Endothelial cell of umbilical vein (primary cell): Measurements from ENCODE around the gene OSBPL5. TPM values are rescaled to one million over a fixed set of nuclear protein-coding genes. Genes with fewer than 3 reads are reported as not detected.

Experiments
- BruUV-seq: library from RNA; stranded (reverse); fragments of 400-500 nt; replicated peaks from 2 replicates; lab custom pipeline; 2021; lab: Mats Ljungman, UMichigan
- CTCF ChIA-PET: fragments of 300-600, 350-600 bp; sonication (Branson Sonifier 250); formaldehyde crosslinking; loops from one replicate; lab custom pipeline; 2021; ENCODE audit warnings: antibody characterized with exemption, inconsistent platforms; lab: Charles Lee
- POLR2A ChIA-PET: fragments of 300-600, 350-600 bp; sonication (Branson Sonifier 250); formaldehyde crosslinking; loops from one replicate; lab custom pipeline; 2021; ENCODE audit warnings: antibody characterized with exemption, inconsistent platforms; lab: Charles Lee
- DNase-seq: peaks from one replicate; pipeline ENCODE4 v3.0.0-alpha.2; 2011; ENCODE audit warnings: low read depth, low spot score
- FAIRE-seq: peaks from 2 replicates; lab custom pipeline; 2011; peaks lifted over from hg19 to GRCh38; lab: Jason Lieb, UNC
- H2AFZ ChIP-seq: 2 replicates; pipeline ENCODE4 v1.6.0; 2012; ENCODE audit warnings: low read depth, low read length, control low read depth, inconsistent platforms
- H3K27ac ChIP-seq: 2 replicates; pipeline ENCODE4 v1.5.1; 2011; ENCODE audit warnings: low read depth, mild to moderate bottlenecking, control low read depth, low read length, moderate library complexity; ENCODE audit not compliant: insufficient read depth
- H3K27me3 ChIP-seq, 2 experiments: 2 replicates each; pipeline versions ENCODE4 v1.6.0 to v1.6.1; 2011; ENCODE audit warnings: low read length in 2 of 2, mixed read lengths in 1 of 2; ENCODE audit not compliant: control insufficient read depth in 2 of 2, insufficient read depth in 2 of 2
- H3K36me3 ChIP-seq, 2 experiments: 2 replicates in 1 of 2; 3 replicates in 1 of 2; pipeline ENCODE4 v1.5.1; 2011; ENCODE audit warnings: low read length in 2 of 2, mild to moderate bottlenecking in 1 of 2, moderate library complexity in 1 of 2; ENCODE audit not compliant: control insufficient read depth in 2 of 2, insufficient read depth in 2 of 2; ENCODE audit errors: extremely low read depth in 1 of 2
- H3K4me1 ChIP-seq: 3 replicates; pipeline ENCODE4 v1.5.1; 2011; ENCODE audit warnings: mild to moderate bottlenecking, low read length; ENCODE audit not compliant: control insufficient read depth, insufficient read depth; ENCODE audit errors: extremely low read depth
- H3K4me2 ChIP-seq: 2 replicates; pipeline ENCODE4 v1.6.1; 2011; ENCODE audit warnings: low read length, control low read depth, mixed read lengths; ENCODE audit not compliant: insufficient read depth
- H3K4me3 ChIP-seq, 3 experiments: fragments of 200-600 bp in 1 of 3; sonication (generic), shearing (Covaris generic) in 1 of 3; replicated peaks in 1 of 3; 2 replicates each; pipeline ENCODE4 v1.5.1; 2011 to 2016; ENCODE audit warnings: control low read depth in 3 of 3, low read length in 3 of 3, mild to moderate bottlenecking in 2 of 3, inconsistent platforms in 1 of 3, low read depth in 1 of 3, moderate library complexity in 1 of 3; ENCODE audit not compliant: insufficient read depth in 1 of 3
- H3K79me2 ChIP-seq: 2 replicates; pipeline ENCODE4 v1.6.0; 2012; ENCODE audit warnings: low read length, inconsistent platforms; ENCODE audit not compliant: control insufficient read depth, insufficient read depth
- H3K9ac ChIP-seq: replicated peaks from 2 replicates; pipeline ENCODE3; 2011; ENCODE audit warnings: low read length, control low read depth; ENCODE audit not compliant: insufficient read depth; ENCODE audit errors: extremely low read depth
- H3K9me1 ChIP-seq: replicated peaks from 3 replicates; pipeline ENCODE4 v1.6.0; 2011; ENCODE audit warnings: mild to moderate bottlenecking, low read length; ENCODE audit not compliant: control insufficient read depth, insufficient read depth; ENCODE audit errors: extremely low read depth
- H3K9me3 ChIP-seq: replicated peaks from 2 replicates; pipeline ENCODE4 v1.5.1; 2012; ENCODE audit warnings: low read length, inconsistent platforms; ENCODE audit not compliant: control insufficient read depth, insufficient read depth
- H4K20me1 ChIP-seq: replicated peaks from 2 replicates; pipeline ENCODE3; 2011; ENCODE audit warnings: mild to moderate bottlenecking, low read length; ENCODE audit not compliant: control insufficient read depth, insufficient read depth; ENCODE audit errors: extremely low read depth
- CTCF ChIP-seq, 2 donors: IDR thresholded peaks; 1 replicate in 1 of 2; 2 replicates in 1 of 2; pipeline ENCODE4 v1.5.1; 2011; ENCODE audit warnings: low read length in 2 of 2, mild to moderate bottlenecking in 2 of 2, moderate library complexity in 2 of 2, control low read depth in 1 of 2, inconsistent platforms in 1 of 2, low read depth in 1 of 2; ENCODE audit not compliant: insufficient read depth in 1 of 2; ENCODE audit errors: extremely low read depth in 1 of 2
- EZH2 ChIP-seq: IDR thresholded peaks from 2 replicates; pipeline ENCODE4 v1.6.1; 2012; ENCODE audit warnings: borderline replicate concordance, low read depth, mild to moderate bottlenecking, moderate library complexity, low read length, inconsistent platforms; ENCODE audit not compliant: severe bottlenecking
- FOS ChIP-seq: IDR thresholded peaks from 2 replicates; pipeline ENCODE4 v1.6.1; 2011; ENCODE audit warnings: mild to moderate bottlenecking, low read length, moderate library complexity, borderline replicate concordance; ENCODE audit not compliant: insufficient read depth
- GATA2 ChIP-seq: IDR thresholded peaks from 2 replicates; pipeline ENCODE4 v1.7.0; 2011; ENCODE audit warnings: low read depth, mild to moderate bottlenecking, moderate library complexity, mixed read lengths, low read length; ENCODE audit not compliant: insufficient read length, insufficient read depth
- JUN ChIP-seq: IDR thresholded peaks from 2 replicates; pipeline ENCODE4 v1.6.1; 2011; ENCODE audit warnings: borderline replicate concordance, low read depth; ENCODE audit not compliant: insufficient read length, insufficient read depth
- MAX ChIP-seq: IDR thresholded peaks from 2 replicates; pipeline ENCODE4 v1.6.1; 2011; ENCODE audit not compliant: insufficient read depth, insufficient read length
- MYC ChIP-seq: IDR thresholded peaks from one replicate; pipeline ENCODE4 v1.6.1; 2011; ENCODE audit warnings: mild to moderate bottlenecking, low read depth, low read length
- POLR2A ChIP-seq: IDR thresholded peaks from 2 replicates; pipeline ENCODE4 v1.6.1; 2012; ENCODE audit warnings: low read depth, mild to moderate bottlenecking, control low read depth, low read length
- POLR2AphosphoS5 ChIP-seq: IDR thresholded peaks from 2 replicates; pipeline ENCODE4 v1.6.1; 2012; ENCODE audit warnings: low read depth, mild to moderate bottlenecking, control low read depth, low read length, moderate library complexity; ENCODE audit not compliant: insufficient read depth
- dilution Hi-C: fragments of 300-500 bp; cut with MboI; formaldehyde crosslinking; loops from one replicate; pipeline ENCODE4 v1.15.0; 2019; ENCODE audit warnings: low sequenced_read_pairs; ENCODE audit not compliant: extremely low pct_ligation_motif_present
- intact Hi-C: fragments of 100-400 bp; cut with micrococcal nuclease; formaldehyde crosslinking; loops from one replicate; pipeline ENCODE4 v1.10.0; 2022
- polyA plus RNA-seq, 4 experiments: library from polyadenylated mRNA; depleted of rRNA in 3 of 4; stranded (reverse) in 3 of 4; unstranded in 1 of 4; fragments of >200 nt; gene quantifications; 2 replicates each; pipeline versions ENCODE4 v1.2.1 to v1.2.3, GENCODE V29; 2011 to 2012; ENCODE audit warnings: missing spikeins in 1 of 4
- total RNA-seq: library from RNA; stranded (reverse); gene quantifications from 2 replicates; pipeline ENCODE4 v1.2.3, GENCODE V29; 2021

Gene OSBPL5
- total and polyA plus RNA-seq, 2 donors (not counting 3 experiments of a cell fraction or from before 2014, with no cell fraction given) = 8.7 to 37.7 TPM

- Histone ChIP-seq H3K9ac (no peak overlapping the region), H3K79me2 (no peaks in the 10 kb centered on the region), H3K4me3 (no peak overlapping the region), H3K9me1 (no peaks in the 10 kb centered on the region), H3K4me1 (no peaks in the 10 kb centered on the region), H4K20me1 (no peaks in the 10 kb centered on the region), H3K9me3 (no peaks in the 10 kb centered on the region), H3K36me3 (no peaks in the 10 kb centered on the region), H3K27ac (no peak overlapping the region), H3K27me3 (no peaks in the 10 kb centered on the region), H3K4me2 (no peak overlapping the region), H2AFZ (no peak overlapping the region)
- no TSS peak for BruUV-seq
- FAIRE-seq (no peak), DNase-seq (no peak)
- ChIA-PET POLR2A (no interaction called here), CTCF (interaction anchor here (1.2 kb wide), 1 partner anchor 71 kb away, joined by 3 read pairs; no protein-coding TSS in a partner anchor)
- no peak for TF ChIP-seq CTCF (IDR thresholded peaks at IDR 0.05; ENCODE audit: extremely low read depth in 1 of 2, insufficient read depth in 1 of 2, low read depth in 1 of 2, low read length in 2 of 2)
- TF ChIP-seq POLR2A = no peak
- TF ChIP-seq MAX = no peak
- TF ChIP-seq EZH2 = no peak
- TF ChIP-seq FOS = no peak
- no peak for TF ChIP-seq JUN
- TF ChIP-seq POLR2AphosphoS5 = no peak
- no peak for TF ChIP-seq GATA2
- TF ChIP-seq MYC = no peak
- dilution Hi-C loops (no loop called here), intact Hi-C loops (no loop called here)
Observed at GRCh38 chr11:3108183-3108721, 56.9 kb downstream of the OSBPL5 start.
